DMS 273 (cell line): ENCODE measurements around the gene MAML3.

Experiments used
- DNase-seq: peaks from one replicate; lab custom pipeline; 2025; ENCODE audit not compliant: unreplicated experiment; lab: John Stamatoyannopoulos, UW

Gene MAML3

DNA sequence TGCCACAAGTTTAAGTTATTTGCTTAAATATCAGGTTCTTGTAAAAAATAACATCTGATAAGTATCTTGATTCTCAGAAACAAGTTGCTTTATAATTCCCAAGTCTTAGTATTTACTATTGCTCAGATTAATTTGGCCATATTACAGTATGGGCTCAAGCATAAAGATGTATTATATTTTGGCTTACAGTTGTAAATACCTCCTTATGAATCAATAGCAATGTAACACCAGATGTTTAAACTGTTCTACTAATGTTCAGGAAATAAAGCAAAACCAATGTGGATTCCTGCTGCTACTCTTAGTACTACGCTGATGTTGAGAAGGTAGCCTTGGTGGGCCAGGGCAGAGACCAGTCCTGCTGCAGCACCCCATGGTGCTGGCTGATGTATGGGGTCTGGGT lies 385.6 kb downstream of the MAML3 start:
- DNase-seq: no peak

DNA sequence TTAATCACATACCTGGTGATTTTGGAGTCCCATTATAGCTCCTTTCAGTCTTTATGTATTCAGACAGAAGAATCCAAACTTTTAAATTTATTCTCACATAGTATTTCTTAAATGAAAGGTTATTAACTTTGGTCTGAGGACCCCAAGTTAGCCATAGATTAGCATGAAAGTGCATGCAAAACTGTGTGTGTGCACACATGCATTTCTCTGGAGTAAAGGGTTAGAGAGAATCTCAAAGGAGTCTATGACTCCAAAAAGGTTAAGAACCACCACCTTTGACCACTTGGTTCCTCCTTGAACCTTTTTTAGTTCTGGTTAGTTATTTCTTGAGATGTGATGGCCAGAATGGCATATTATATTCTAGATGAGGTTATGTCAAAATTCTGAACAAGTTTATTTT lies 386.4 kb downstream of the MAML3 start:
- no peak for DNase-seq

DNA sequence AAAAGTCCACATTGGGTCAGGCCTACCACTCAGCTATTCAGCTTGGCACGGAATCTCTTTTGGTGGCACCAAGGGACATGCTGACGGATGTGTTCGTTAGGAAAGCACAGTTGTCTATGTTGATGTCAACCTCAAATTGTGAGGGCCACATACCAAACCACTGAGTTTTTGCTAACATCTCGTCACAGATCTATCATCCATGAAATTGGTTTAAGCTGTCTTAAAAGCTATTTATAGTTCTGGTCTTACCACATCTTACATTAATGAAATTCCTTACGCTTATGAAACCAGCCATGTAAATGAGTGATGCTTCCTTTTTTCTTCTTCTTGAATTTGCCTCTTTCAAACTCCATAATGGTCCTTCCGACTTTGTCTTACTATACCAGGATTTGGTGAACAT lies 386.8 kb downstream of the MAML3 start:
- no peak for DNase-seq

DNA sequence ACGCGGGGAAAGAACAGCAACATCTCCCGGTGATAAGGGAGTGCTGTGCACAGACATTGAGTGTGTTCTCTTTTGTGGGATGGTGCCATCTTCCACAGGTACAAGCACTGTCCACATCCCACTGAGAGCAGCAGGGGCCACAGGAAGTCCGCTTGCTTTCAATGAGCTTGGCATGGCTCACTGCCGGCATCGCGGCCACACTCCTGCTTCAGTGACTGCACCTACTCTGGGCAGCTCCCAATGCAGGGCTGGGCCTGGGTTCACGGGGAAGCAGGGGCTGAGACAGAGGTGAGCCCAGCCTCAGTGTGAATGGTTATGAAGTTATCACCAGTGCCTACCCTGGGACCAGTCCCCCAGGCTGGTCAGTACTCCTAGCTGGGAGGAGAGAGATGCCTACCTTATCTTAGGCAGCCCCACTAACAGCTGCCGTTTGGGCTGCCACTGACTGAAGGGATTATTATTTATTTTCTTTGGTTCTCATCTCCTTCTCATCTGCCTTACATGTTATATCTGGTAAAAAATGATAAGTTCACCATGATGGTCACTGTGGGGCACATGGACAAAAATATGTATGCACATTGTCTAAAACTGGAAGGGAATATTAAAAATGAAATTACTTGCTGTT lies 389.2 kb downstream of the MAML3 start:
- DNase-seq: peak; percentile 35

DNA sequence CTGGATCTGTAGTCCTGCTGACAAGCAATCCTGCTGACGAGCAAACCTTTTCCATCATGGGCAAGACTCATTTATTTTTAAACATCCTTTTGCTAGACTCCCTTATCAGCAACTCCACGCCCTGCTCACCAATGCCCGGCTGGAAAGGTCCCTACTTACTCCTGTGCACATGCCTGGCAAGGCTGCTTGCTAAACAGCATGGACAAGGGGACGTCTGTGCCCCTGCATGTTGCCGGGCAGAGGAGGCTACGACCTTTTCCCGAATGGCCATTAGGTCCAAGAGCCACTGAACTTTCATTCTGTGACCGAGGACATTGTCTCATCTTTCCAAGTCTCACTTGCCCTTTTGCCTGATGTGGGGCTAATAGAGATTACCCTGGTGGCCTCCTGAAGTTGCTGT lies 389.8 kb downstream of the MAML3 start:
- DNase-seq: peak; percentile 24

DNA sequence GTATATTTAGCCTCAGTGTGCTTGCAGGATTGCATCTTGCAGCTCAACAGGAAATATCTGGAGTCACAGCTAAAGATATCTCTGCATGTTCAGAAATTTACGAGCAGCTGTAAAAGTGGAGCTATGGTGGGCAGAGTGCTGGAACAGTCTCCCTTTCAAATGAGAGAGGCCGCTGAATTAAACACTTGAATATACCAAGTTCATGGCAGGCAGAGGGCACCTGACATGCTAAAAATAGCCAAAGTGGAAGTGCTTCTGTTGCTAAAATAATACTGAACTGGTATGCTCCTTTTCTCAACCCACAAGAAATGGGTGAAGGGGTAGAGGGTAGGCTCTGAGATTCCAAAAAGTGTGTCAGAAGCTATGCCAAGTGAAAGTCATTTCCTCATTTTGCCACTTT lies 390.3 kb downstream of the MAML3 start:
- DNase-seq: peak; percentile 37

DNA sequence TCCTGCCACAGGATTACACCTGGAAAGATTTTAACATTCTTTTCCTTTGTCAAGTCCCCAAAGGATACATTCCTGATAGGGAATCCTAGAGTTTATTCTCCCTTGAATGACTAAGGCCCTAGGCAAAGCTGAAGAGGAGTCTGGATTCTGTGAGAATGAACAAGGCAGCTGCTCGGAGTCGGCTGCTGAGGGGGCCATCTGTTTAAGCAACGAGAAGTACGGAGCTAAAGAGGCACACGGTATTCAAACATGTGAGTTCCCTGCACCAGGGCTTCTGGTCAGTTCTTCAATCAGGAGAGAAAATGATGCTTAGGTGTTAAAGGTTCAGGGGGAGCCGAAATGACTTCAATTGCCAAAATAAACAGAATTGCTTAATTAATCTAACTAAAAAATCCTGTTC lies 390.8 kb downstream of the MAML3 start:
- DNase-seq: peak; percentile 71

DNA sequence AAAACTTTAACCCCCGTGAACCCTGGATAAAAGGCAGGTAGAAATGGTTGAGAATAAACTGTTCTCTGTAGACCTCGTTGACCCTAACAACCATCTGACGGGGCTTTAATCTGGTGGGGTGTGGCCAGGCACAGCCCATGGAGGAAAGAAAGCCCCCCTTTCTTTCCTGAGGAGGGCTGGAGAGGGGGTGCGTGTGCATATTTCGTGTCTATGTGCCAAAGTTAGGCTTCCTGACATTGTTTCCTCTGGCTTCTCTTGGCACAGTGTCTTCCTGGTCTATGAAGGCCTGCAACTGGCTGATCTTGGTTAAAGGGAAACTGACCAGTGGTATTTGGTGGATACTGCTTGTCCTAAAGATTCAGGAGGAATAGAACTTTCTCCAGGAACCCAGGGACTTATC lies 391.3 kb downstream of the MAML3 start:
- no peak for DNase-seq

DNA sequence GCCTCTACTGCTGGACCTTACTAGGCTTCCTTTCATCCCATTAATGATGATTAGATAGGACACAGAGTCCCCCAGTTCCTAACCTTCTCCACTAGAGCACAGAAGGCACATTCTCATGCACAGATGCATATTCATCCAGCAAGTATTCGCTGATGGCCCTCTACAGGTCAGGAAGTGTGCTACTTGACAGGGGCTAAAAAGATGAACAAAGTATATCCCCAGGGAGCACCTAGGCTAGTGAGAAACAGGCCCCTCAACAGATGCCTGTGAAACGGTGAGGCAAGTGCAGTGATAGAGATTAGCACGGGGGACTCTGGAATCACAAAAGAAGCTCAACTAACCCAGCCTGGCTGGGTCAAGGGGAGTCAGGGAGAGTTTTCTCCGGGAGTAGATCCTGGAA lies 392.5 kb downstream of the MAML3 start:
- DNase-seq: peak; percentile 62

DNA sequence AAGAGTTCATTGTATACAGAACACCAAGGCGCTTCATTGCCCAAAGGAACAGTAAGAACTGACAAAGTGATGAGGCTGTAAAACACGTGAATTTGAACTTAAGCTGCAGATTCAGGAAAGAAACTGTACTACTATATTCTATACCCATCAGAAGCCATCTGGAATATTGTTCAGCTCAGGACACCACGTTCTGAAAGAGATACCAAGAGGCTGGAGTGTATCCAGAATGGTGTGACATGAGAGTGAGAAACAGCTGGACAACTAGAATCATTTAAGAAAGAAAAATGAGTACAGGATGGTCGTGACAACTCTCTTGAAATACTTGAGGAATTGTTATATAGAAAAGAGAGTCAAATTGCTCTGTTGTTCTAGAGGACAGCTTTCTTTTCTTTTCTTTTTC lies 393.4 kb downstream of the MAML3 start:
- DNase-seq: no peak

DNA sequence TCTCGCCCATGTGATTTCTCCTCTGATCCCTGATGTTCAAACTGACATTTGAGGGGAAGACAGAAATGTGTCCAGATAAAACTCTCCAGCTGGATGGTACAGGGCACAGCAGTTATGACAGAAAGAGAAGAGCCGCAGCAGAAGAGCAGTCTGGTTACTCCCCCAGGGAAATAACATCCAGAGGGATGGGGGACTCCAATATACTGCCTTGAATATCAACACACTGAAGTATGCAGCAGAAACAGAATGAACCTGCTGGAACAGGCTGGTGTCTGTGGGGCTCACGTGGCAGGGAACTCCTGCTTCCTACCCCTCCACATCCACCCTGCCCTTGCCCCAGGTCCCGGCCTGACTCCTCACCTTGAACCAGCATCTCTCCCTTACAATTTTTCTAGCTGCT lies 394.9 kb downstream of the MAML3 start:
- no peak for DNase-seq

DNA sequence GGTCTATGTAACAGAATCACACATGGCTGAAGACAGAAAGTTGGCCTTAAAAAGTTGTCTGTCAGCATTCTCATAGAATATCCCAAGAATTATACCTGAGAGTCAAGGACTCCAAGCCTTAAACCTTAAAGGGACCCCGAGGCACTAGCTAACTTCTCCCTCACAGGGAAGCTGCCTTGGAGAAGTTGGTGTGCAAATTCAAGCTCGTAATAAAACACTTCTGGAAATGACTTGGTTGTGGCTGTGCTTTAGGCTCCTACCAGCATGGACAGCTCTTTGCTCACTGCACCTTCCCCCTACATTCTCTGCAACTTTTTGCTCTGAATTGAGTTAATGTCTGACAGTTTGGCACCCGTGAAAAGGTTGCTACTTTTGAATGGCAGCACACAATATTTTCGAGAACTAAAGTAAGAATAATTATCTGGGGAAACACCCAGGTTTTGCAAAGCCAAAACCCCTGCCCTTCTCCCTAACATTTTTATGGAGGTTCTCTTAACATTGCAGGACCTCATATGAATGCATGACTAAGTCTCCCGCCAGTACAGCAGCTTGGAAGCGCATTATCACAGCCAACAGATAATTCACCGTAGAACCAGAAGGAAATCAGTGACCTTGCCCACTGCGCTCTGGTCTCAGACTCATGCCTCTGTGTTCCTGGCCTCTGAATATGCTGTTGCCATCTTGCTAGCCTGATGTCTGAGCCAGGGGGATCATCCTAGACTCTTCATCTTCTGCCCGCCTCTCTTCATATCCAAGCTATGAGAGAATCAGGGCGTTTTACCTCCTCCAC lies 397.4 kb downstream of the MAML3 start:
- DNase-seq: no peak

DNA sequence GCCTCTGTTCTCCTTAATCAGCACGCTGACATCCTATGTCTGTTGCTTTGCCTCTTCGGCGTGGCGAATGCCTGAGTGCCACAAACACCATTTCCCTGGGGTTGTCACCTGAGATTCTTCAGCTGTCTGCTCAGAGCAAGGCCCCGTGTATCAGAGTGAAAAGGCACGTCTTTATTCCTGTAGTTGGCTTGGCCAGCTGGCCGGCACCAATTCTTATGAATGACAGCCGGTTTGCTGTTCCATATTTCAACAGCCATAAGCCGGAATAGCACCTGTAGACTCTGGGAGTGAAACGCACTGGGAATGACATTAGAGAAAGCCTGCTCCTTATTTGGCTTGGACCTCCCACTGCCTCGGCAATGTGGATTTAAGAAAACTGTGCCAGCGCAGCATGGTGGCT lies 399.0 kb downstream of the MAML3 start:
- no peak for DNase-seq

DNA sequence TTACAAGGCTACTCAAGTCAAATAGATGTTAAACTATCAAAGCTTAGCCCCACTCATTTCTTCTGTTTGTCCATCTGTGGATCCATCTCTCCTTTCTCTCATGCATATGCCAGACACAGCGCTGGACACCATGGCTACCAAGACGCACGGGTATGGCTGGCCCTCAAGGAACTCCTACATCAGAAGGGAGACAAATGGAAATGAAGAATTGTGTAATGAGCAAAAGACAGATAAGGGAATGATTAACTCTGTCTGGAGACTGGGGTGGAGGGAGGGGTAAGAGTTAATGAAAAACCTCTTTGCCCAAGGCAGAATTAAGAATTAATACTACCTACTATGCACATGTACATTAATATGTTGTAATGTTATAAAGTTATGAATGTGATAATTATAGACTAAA lies 400.3 kb downstream of the MAML3 start:
- no peak for DNase-seq

DNA sequence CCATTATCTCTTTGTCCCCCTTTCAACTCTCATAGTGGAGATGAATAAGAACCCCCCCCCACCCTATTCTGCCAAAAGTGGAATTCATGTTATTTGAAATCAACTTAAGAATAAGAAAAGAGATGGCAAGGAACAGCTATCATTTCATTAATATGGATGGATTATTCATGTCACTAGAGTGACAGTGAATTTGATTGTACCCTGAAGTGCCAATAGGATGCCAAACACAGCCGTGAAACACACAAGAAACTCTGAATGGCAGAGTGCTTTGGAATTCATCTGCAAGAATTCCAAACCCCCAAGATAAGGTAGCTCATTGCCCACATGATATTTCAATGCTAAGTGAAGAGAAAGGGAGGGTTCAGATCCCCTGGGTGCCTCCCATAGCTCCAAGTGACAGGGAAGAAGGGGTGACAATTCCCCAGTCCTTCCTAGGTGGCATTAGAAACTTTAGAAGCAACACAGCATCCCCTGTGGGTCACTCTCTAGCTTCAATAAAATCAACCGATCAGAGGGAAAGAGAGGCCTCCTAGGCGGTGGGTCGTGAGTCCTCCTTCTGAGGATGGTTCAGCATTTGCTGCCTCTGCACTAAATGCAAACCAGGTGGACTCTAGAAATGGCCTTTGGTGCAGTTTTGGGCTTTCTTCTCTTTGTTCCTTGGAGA lies 404.0 kb downstream of the MAML3 start:
- DNase-seq: no peak

DNA sequence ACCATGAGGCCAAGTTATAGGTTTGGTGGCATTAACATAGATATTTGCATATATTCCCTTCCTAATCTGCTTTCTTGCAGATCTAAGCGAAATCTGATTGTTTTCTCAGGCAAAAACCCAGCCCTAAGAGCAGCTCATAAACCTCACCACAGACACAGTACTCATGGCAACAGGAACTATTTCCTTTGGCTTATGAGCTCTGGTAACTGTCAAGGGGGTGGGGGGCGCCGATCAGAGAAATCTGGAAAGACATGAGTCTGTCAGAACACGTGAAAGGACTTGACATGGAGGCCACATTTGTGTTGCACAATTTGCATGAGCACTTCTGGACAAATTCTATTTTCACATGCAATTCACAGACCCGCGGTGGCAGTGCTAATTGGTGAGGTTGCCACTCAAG lies 404.6 kb downstream of the MAML3 start:
- DNase-seq: no peak

DNA sequence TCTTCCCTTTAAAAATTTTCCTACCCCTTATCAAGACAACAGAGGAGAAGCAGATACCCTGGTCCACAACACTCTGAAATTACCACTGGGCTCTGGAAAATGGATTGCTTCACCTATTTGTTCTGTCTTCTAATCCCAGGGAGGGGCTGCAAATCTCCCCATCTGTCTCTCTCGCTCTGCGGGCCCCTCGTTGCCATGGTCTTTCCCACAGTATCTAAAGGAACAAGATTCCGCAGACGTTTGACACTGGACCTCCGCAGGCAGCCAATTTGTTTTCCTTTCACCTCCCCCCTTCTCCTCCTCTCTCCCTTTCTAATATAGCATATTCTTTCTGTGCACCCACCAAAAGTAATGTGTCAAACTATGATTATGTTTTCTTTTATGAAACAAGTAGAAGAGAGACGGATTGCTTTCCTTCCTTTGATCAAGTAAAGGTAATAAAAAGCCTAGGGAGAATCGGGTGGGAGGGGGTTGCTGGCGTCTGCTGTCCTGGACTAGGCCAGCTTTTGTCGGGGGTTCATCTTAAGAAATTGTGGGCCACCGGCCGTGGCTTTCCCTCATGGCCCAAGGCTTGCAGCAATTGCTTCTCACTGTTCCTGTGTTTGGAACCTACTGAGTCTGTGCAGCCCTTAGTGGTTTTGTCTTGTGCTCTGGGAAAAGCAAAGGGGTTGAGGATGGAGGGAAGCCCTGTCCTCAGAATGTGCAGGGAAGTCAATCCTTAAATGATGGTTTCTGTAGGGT lies 407.4 kb downstream of the MAML3 start:
- DNase-seq: peak; percentile 4

DNA sequence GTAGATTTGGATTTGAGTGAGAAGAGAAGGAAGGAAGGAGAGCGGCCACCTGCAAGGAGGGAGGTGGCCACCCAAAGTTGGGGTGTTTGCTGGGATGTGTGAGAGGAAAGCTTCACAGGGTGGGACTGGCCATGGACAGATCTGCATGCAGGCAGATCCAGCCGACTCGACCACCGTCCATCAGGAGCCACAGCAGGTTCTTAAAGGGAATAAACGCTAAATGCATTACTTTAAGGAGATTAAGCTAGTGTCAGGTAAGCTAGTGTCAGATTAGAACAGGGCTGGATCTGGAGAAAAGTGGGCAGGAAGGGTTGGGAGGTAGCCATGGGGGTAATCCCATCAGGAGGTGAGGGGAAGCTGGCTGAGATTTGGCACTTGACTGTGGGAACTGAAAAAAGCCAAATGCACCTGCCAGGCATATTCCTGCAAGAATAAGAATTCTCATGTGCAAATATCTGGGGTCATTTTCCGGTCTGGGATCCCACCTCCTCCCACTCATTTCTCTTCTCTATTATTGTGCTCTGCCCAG lies 408.8 kb downstream of the MAML3 start:
- no peak for DNase-seq

DNA sequence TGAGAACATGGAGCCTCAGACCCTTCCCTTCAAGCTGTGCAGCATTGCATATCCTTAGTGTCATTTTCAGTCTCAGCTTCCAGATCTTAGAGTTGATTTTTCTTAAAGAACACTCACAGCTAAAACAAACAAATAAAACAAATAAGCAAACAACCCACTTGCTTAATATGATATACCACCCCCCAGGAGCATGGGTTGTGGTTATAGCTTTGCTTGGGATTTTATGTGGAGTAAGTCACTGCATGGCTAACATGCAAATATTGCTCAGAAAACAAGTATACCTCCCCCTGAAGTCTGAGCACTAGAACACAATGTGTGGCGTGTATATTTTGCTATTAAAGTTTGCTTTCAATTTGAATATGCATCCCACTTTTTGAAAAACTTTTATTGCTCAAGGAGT lies 409.8 kb downstream of the MAML3 start:
- DNase-seq: no peak

DNA sequence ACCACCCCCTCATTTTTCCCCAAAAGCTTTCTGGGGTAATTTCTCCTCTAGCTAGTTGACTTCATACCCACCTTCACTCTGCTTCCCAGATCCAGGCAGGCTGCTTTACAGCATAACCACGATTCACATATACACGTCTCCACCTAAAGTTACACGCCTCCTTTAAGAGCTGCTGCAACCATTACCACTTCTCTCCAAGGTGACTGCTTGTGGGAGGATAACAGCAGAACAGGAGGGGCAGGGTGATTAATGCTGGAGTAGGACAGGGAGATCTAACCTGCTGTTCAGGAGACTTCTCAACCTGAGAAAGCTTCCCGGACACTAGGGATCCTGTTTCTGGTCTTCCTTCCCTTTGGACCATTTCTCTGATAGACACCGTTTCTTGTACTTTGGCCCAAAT lies 411.0 kb downstream of the MAML3 start:
- no peak for DNase-seq

DNA sequence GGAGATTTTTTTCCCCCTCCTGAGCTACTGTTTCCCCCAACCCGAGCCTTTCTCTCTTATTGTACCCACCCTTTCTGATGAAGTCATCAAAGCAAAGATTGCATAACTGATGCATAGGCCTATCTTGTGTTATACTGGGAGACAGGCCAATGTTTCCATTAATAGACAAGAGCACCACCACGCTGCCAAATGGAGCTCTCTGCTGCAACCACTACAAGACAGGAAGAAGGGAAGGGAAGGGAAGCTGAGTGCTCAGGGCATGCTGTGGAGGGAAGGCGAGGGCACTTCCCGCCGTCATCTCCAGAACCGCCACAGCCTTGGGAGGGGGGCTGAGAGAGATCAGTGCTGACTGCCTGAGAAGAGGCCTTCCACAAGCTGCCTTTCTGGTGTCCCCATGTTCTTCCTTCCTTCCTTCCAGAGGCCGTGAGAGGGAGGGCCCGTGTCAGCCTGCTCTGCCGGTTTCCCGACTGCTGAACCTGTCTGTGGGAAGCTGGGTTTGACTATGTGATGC lies 413.4 kb downstream of the MAML3 start:
- peak; percentile 85 for DNase-seq
